Esophagus muscularis mucosa (tissue), 4 donors: Measurements from ENCODE around the gene RAPGEF2. TPM values are rescaled to one million over a fixed set of nuclear protein-coding genes. Genes with fewer than 3 reads are reported as not detected.

Experiments used
- DNase-seq: peaks from one replicate; pipeline ENCODE4 v3.0.0-alpha.2; 2017; ENCODE audit errors: extremely low spot score
- H3K27ac ChIP-seq, 4 donors: fragments of 200-600 bp; sonication (generic); replicated peaks in 1 of 4; 1 replicate in 3 of 4; 2 replicates in 1 of 4; pipeline ENCODE4 v1.5.1; 2016 to 2019; ENCODE audit warnings: mild to moderate bottlenecking in 1 of 4
- H3K27me3 ChIP-seq, 4 donors: fragments of 200-600 bp; sonication (generic); one replicate each; pipeline versions ENCODE4 v1.5.1 to v1.6.0; 2016 to 2019
- H3K36me3 ChIP-seq, 4 donors: fragments of 200-600 bp; sonication (generic); one replicate each; pipeline ENCODE4 v1.5.1; 2016 to 2019
- H3K4me1 ChIP-seq, 4 donors: fragments of 200-600 bp; sonication (generic); one replicate each; pipeline ENCODE4 v1.5.1; 2016 to 2019
- H3K4me3 ChIP-seq, 4 donors: fragments of 200-600 bp; sonication (generic); 1 replicate in 2 of 4; 2 replicates in 2 of 4; pipeline ENCODE4 v1.5.1; 2016 to 2019; ENCODE audit warnings: mild to moderate bottlenecking in 4 of 4, moderate library complexity in 1 of 4
- H3K9me3 ChIP-seq, 4 donors: fragments of 200-600 bp; sonication (generic); 1 replicate in 3 of 4; 2 replicates in 1 of 4; pipeline ENCODE4 v1.5.1; 2016 to 2019
- CTCF ChIP-seq, 3 experiments: fragments of 200-600 bp in 2 of 3; fragments of 450-650 bp in 1 of 3; sonication (generic) in 2 of 3; IDR thresholded peaks; one replicate each; pipeline ENCODE4 v1.5.1; 2017 to 2019; ENCODE audit warnings: antibody characterized with exemption in 3 of 3, mild to moderate bottlenecking in 2 of 3, moderate library complexity in 1 of 3
- EP300 ChIP-seq: sonication (generic); formaldehyde crosslinking; IDR thresholded peaks from one replicate; pipeline ENCODE4 v1.6.1; 2017; ENCODE audit warnings: antibody characterized with exemption
- POLR2A ChIP-seq: fragments of 450-650 bp; IDR thresholded peaks from one replicate; pipeline ENCODE4 v1.6.1; 2017; ENCODE audit warnings: antibody characterized with exemption, moderate library complexity, mild to moderate bottlenecking, low read depth
- POLR2AphosphoS5 ChIP-seq, 2 donors: sonication (generic); formaldehyde crosslinking; IDR thresholded peaks; one replicate each; pipeline ENCODE4 v1.6.1; 2017; ENCODE audit warnings: antibody characterized with exemption in 2 of 2
- WGBS: methylation state at CpG from one replicate; pipeline ENCODE4 v1.1.5; 2018; 5-methylcytosine and 5-hydroxymethylcytosine counted together
- intact Hi-C: fragments of 100-400 bp; cut with DNase I; formaldehyde crosslinking; loops from one replicate; pipeline ENCODE4 v1.15.1; 2023
- total RNA-seq, 4 donors: library from RNA; depleted of rRNA; stranded (reverse); fragments of >200 nt; gene quantifications; one replicate each; pipeline versions ENCODE4 v1.1.0 to v1.2.1, GENCODE V29; 2016

The RAPGEF2 gene
- total RNA-seq, 4 donors from 2014 or later: 55.6 to 61.5 (median 58.4) TPM

GRCh38 chr4:159201168-159201567, 98.3 kb downstream of the RAPGEF2 start:
- TF ChIP-seq POLR2A (no peak), CTCF (IDR thresholded peaks at IDR 0.05) (no peak), POLR2AphosphoS5 (IDR thresholded peaks at IDR 0.05) (no peak), EP300 (no peak)
- peak overlapping the region in 3 of 4 donors; percentile 11 to 36 (median 29) for H3K27ac ChIP-seq
- WGBS: 67% methylated on average over 6 of the region's 6 CpGs
- H3K4me3 ChIP-seq: no peak overlapping the region
- no peaks in the 10 kb centered on the region for H3K9me3 ChIP-seq
- intact Hi-C loops: loop anchor here (5.0 kb wide), 2 partner anchors 344 to 479 kb away; partner anchors contain the start of gene PPID
- H3K27me3 ChIP-seq: no peaks in the 10 kb centered on the region
- H3K4me1 ChIP-seq: peaks cover 23 to 52% (median 39%) of the 10 kb centered on the region in 4 donors
- DNase-seq: no peak
- no peaks in the 10 kb centered on the region for H3K36me3 ChIP-seq

GRCh38 chr4:159204566-159204965, 101.7 kb downstream of the RAPGEF2 start:
- H3K27ac ChIP-seq: peak overlapping the region in 1 of 4 donors; percentile 5
- no peak for DNase-seq
- H3K9me3 ChIP-seq: no peaks in the 10 kb centered on the region
- no peaks in the 10 kb centered on the region for H3K27me3 ChIP-seq
- TF ChIP-seq CTCF (IDR thresholded peaks at IDR 0.05) (no peak), POLR2A (no peak), POLR2AphosphoS5 (IDR thresholded peaks at IDR 0.05) (no peak)
- peaks cover 38 to 71% (median 51%) of the 10 kb centered on the region in 4 donors for H3K4me1 ChIP-seq
- H3K36me3 ChIP-seq: no peaks in the 10 kb centered on the region
- 75% methylated on average over 6 of the region's 6 CpGs for WGBS
- H3K4me3 ChIP-seq: no peak overlapping the region
- intact Hi-C loops: loop anchor here (5.0 kb wide), 2 partner anchors 347 to 482 kb away; partner anchors contain the start of gene PPID

GRCh38 chr4:159205466-159205865, 102.6 kb downstream of the RAPGEF2 start:
- intact Hi-C loops: no loop called here
- no peak overlapping the region for H3K27ac ChIP-seq
- no peaks in the 10 kb centered on the region for H3K9me3 ChIP-seq

GRCh38 chr4:159206427-159206871, 103.6 kb downstream of the RAPGEF2 start:
- no peak overlapping the region for H3K4me3 ChIP-seq
- H3K9me3 ChIP-seq: no peaks in the 10 kb centered on the region
- no peak overlapping the region for H3K27ac ChIP-seq
- no peaks in the 10 kb centered on the region for H3K27me3 ChIP-seq
- no peak for DNase-seq
- no peaks in the 10 kb centered on the region for H3K36me3 ChIP-seq
- TF ChIP-seq EP300 (no peak), CTCF (IDR thresholded peaks at IDR 0.05) (no peak), POLR2A (no peak), POLR2AphosphoS5 (IDR thresholded peaks at IDR 0.05) (no peak)
- intact Hi-C loops: no loop called here
- H3K4me1 ChIP-seq: peaks cover 30 to 66% (median 46%) of the 10 kb centered on the region in 4 donors
- WGBS: 40% methylated on average over 4 of the region's 4 CpGs

More at GRCh38 chr4:159205466-159205865, 102.6 kb downstream of the RAPGEF2 start:
- no peak for DNase-seq
- no peak for TF ChIP-seq EP300
- no peaks in the 10 kb centered on the region for H3K36me3 ChIP-seq
- H3K27me3 ChIP-seq: no peaks in the 10 kb centered on the region
- H3K4me1 ChIP-seq: peaks cover 34 to 71% (median 49%) of the 10 kb centered on the region in 4 donors
- 88% methylated on average over 3 of the region's 3 CpGs for WGBS
- H3K4me3 ChIP-seq: no peak overlapping the region

GRCh38 chr4:159209249-159209648, 106.4 kb downstream of the RAPGEF2 start:
- TF ChIP-seq CTCF (IDR thresholded peaks at IDR 0.05) (no peak), POLR2A (no peak), POLR2AphosphoS5 (IDR thresholded peaks at IDR 0.05) (no peak), EP300 (no peak)
- H3K36me3 ChIP-seq: no peaks in the 10 kb centered on the region
- no peak overlapping the region for H3K4me3 ChIP-seq
- H3K4me1 ChIP-seq: peaks cover 18 to 66% (median 47%) of the 10 kb centered on the region in 4 donors
- H3K9me3 ChIP-seq: no peaks in the 10 kb centered on the region
- intact Hi-C loops: no loop called here
- H3K27me3 ChIP-seq: no peaks in the 10 kb centered on the region
- 86% methylated on average over 4 of the region's 4 CpGs for WGBS
- no peak for DNase-seq
- no peak overlapping the region for H3K27ac ChIP-seq
